ENCODE measurements around the gene TMEM120B. TPM values are rescaled to one million over a fixed set of nuclear protein-coding genes. Genes with fewer than 3 reads are reported as not detected.

Gene TMEM120B
- total RNA-seq, 4 donors from 2014 or later, result 7.1 to 13.8 (median 8.8) TPM

- DNase-seq (ENCODE audit: low spot score in 2 of 2), result no peak
- no peak for TF ChIP-seq EP300 (IDR thresholded peaks at IDR 0.05)
- H3K27ac ChIP-seq, result no peak overlapping the region
- H3K27me3 ChIP-seq, result no peaks in the 10 kb centered on the region
- no peaks in the 10 kb centered on the region for H3K4me1 ChIP-seq
- H3K9me3 ChIP-seq, result no peaks in the 10 kb centered on the region
- no peak overlapping the region for H3K4me3 ChIP-seq
- 82% methylated on average over 12 of the region's 13 CpGs for WGBS
- H3K36me3 ChIP-seq, result peaks cover 25% of the 10 kb centered on the region
Observed at GRCh38 chr12:121748218-121748570, 35.6 kb downstream of the TMEM120B start.

- peaks cover 26% of the 10 kb centered on the region for H3K36me3 ChIP-seq
- TF ChIP-seq CTCF (IDR thresholded peaks at IDR 0.05) (no peak), POLR2AphosphoS5 (IDR thresholded peaks at IDR 0.05) (no peak), EP300 (IDR thresholded peaks at IDR 0.05) (no peak), POLR2A (IDR thresholded peaks at IDR 0.05) (no peak)
- WGBS, result 56% methylated on average over 17 of the region's 17 CpGs
- H3K4me3 ChIP-seq, result no peak overlapping the region
- H3K27ac ChIP-seq, result no peak overlapping the region
- no peak for DNase-seq (ENCODE audit: low spot score in 2 of 2)
- H3K4me1 ChIP-seq, result no peaks in the 10 kb centered on the region
- H3K9me3 ChIP-seq, result no peaks in the 10 kb centered on the region
- no peaks in the 10 kb centered on the region for H3K27me3 ChIP-seq
Observed at GRCh38 chr12:121748571-121749265, 36.2 kb downstream of the TMEM120B start.

GRCh38 chr12:121749267-121749666 is 36.7 kb downstream of the TMEM120B start:
- Histone ChIP-seq H3K27me3 (no peaks in the 10 kb centered on the region), H3K27ac (no peak overlapping the region), H3K4me3 (no peak overlapping the region), H3K4me1 (no peaks in the 10 kb centered on the region), H3K9me3 (no peaks in the 10 kb centered on the region), H3K36me3 (peaks cover 30% of the 10 kb centered on the region)
- 89% methylated on average over 8 of the region's 10 CpGs for WGBS
- no peak for TF ChIP-seq POLR2AphosphoS5 (IDR thresholded peaks at IDR 0.05)
- no peak for TF ChIP-seq POLR2A (IDR thresholded peaks at IDR 0.05)
- no peak for TF ChIP-seq CTCF (IDR thresholded peaks at IDR 0.05)
- no peak for DNase-seq (ENCODE audit: low spot score in 2 of 2)

GRCh38 chr12:121750507-121750955 is 38.0 kb downstream of the TMEM120B start:
- Histone ChIP-seq H3K27ac (no peak overlapping the region), H3K4me3 (no peak overlapping the region), H3K36me3 (peaks cover 34% of the 10 kb centered on the region), H3K27me3 (no peaks in the 10 kb centered on the region), H3K4me1 (no peaks in the 10 kb centered on the region), H3K9me3 (no peaks in the 10 kb centered on the region)
- DNase-seq (ENCODE audit: low spot score in 2 of 2), result no peak
- WGBS, result 19% methylated on average over 1 of the region's 1 CpG
- no peak for TF ChIP-seq POLR2A (IDR thresholded peaks at IDR 0.05)
- no peak for TF ChIP-seq EP300 (IDR thresholded peaks at IDR 0.05)
- TF ChIP-seq CTCF (IDR thresholded peaks at IDR 0.05), result no peak

- Histone ChIP-seq H3K9me3 (no peaks in the 10 kb centered on the region), H3K36me3 (peaks cover 34% of the 10 kb centered on the region), H3K27me3 (no peaks in the 10 kb centered on the region), H3K4me3 (no peak overlapping the region), H3K27ac (no peak overlapping the region), H3K4me1 (no peaks in the 10 kb centered on the region)
- no peak for TF ChIP-seq POLR2A (IDR thresholded peaks at IDR 0.05)
- TF ChIP-seq CTCF (IDR thresholded peaks at IDR 0.05), result no peak
- no peak for TF ChIP-seq EP300 (IDR thresholded peaks at IDR 0.05)
- no peak for TF ChIP-seq POLR2AphosphoS5 (IDR thresholded peaks at IDR 0.05)
- DNase-seq (ENCODE audit: low spot score in 2 of 2), result no peak
- 81% methylated on average over 1 of the region's 1 CpG for WGBS
Observed at GRCh38 chr12:121751034-121751433, 38.5 kb downstream of the TMEM120B start.

Data from suprapubic skin (tissue), 4 donors.